ENCODE data around the gene NSMF. TPM values are rescaled to one million over a fixed set of nuclear protein-coding genes. Genes with fewer than 3 reads are reported as not detected.

NSMF gene
- total RNA-seq, 1 donor from 2014 or later, result 8.7 TPM

Other genes starting within 250 kb of the NSMF start
- not detected for gene RNF208, start 237.1 kb downstream of the NSMF start, total RNA-seq (ENCODE audit: insufficient read depth, low replicate concordance)
- 0.96 TPM for gene CYSRT1, start 234.2 kb downstream of the NSMF start, total RNA-seq (ENCODE audit: insufficient read depth, low replicate concordance)
- not detected for gene RNF224, start 231.8 kb downstream of the NSMF start, total RNA-seq (ENCODE audit: insufficient read depth, low replicate concordance)
- not detected for gene SLC34A3, start 228.4 kb downstream of the NSMF start, total RNA-seq (ENCODE audit: insufficient read depth, low replicate concordance)
- gene TUBB4B, start 218.0 kb downstream of the NSMF start, total RNA-seq (ENCODE audit: insufficient read depth, low replicate concordance), result 48.9 TPM
- 1.9 TPM for gene STPG3, start 208.0 kb downstream of the NSMF start, total RNA-seq (ENCODE audit: insufficient read depth, low replicate concordance)
- gene NELFB, start 204.0 kb downstream of the NSMF start, total RNA-seq (ENCODE audit: insufficient read depth, low replicate concordance), result 18.8 TPM
- 4.3 TPM for gene TOR4A, start 181.6 kb downstream of the NSMF start, total RNA-seq (ENCODE audit: insufficient read depth, low replicate concordance)
- 1.9 TPM for gene NRARP, start 157.1 kb downstream of the NSMF start, total RNA-seq (ENCODE audit: insufficient read depth, low replicate concordance)
- gene EXD3, start 36.2 kb downstream of the NSMF start, total RNA-seq (ENCODE audit: insufficient read depth, low replicate concordance), result 12.0 TPM
- not detected for gene NOXA1, start 35.9 kb downstream of the NSMF start, total RNA-seq (ENCODE audit: insufficient read depth, low replicate concordance)
- not detected for gene ENTPD8, start 18.0 kb downstream of the NSMF start, total RNA-seq (ENCODE audit: insufficient read depth, low replicate concordance)
- 4.3 TPM for gene PNPLA7, start 91.1 kb upstream of the NSMF start, total RNA-seq (ENCODE audit: insufficient read depth, low replicate concordance)
- gene MRPL41, start 92.5 kb upstream of the NSMF start, total RNA-seq (ENCODE audit: insufficient read depth, low replicate concordance), result 11.8 TPM
- 24.8 TPM for gene DPH7, start 119.6 kb upstream of the NSMF start, total RNA-seq (ENCODE audit: insufficient read depth, low replicate concordance)
- gene ZMYND19, start 131.2 kb upstream of the NSMF start, total RNA-seq (ENCODE audit: insufficient read depth, low replicate concordance), result 14.2 TPM
- gene ARRDC1, start 146.4 kb upstream of the NSMF start, total RNA-seq (ENCODE audit: insufficient read depth, low replicate concordance), result 11.3 TPM
- gene EHMT1, start 159.7 kb upstream of the NSMF start, total RNA-seq (ENCODE audit: insufficient read depth, low replicate concordance), result 39.5 TPM

All from umbilical cord (tissue), 1 donor.